HepG2 (cell line): ENCODE results near the gene LDHAL6B. TPM values are rescaled to one million over a fixed set of nuclear protein-coding genes. Genes with fewer than 3 reads are reported as not detected.

Source experiments
- ATAC-seq: fragments of 200-7000 bp; cut with Tn5 transposase; 3 replicates; pipeline ENCODE4 v1.9.1; 2020; ENCODE audit warnings: mild to moderate bottlenecking, moderate library complexity
- BruUV-seq: library from RNA; stranded (reverse); fragments of 400-500 nt; replicated peaks from 2 replicates; lab custom pipeline; 2021; lab: Mats Ljungman, UMichigan
- CTCF ChIA-PET: fragments of 300-600 bp; formaldehyde crosslinking; extraction: SDS; loops from one replicate; lab custom pipeline; 2021; ENCODE audit warnings: low total read pairs, inconsistent platforms, low intra/inter-chr PET ratio; lab: Yijun Ruan, JAX
- POLR2A ChIA-PET: fragments of 350-600 bp; sonication (Branson Sonifier 250); formaldehyde crosslinking; loops from one replicate; lab custom pipeline; 2020; ENCODE audit warnings: antibody characterized with exemption, inconsistent platforms; lab: Yijun Ruan, JAX
- DNase-seq: peaks from one replicate; pipeline ENCODE4 v3.0.0-alpha.2; 2015; ENCODE audit warnings: low spot score
- FAIRE-seq: peaks from 3 replicates; lab custom pipeline; 2011; peaks lifted over from hg19 to GRCh38; lab: Jason Lieb, UNC
- H2AFZ ChIP-seq: one replicate; pipeline ENCODE4 v1.6.1; 2011; ENCODE audit warnings: low read length, inconsistent platforms
- H3K27ac ChIP-seq: fragments of 300-600 bp; 3 replicates; pipeline ENCODE4 v1.8.0; 2011; ENCODE audit warnings: mixed run types, mild to moderate bottlenecking, mixed read lengths, low read length, inconsistent platforms; ENCODE audit not compliant: insufficient read depth; ENCODE audit errors: extremely low read length
- H3K27me3 ChIP-seq, 2 experiments: fragments of 200-600 bp in 1 of 2; 2 replicates in 1 of 2; 3 replicates in 1 of 2; pipeline versions ENCODE4 v1.6.0 to v1.8.0; 2011; ENCODE audit warnings: low read length in 2 of 2, mild to moderate bottlenecking in 2 of 2, moderate library complexity in 2 of 2, inconsistent platforms in 1 of 2; ENCODE audit not compliant: insufficient read depth in 2 of 2, control insufficient read depth in 1 of 2
- H3K36me3 ChIP-seq, 2 experiments: fragments of 200-600 bp in 1 of 2; replicated peaks in 1 of 2; 2 replicates in 1 of 2; 3 replicates in 1 of 2; pipeline versions ENCODE4 v1.5.1 to v1.8.0; 2011; ENCODE audit warnings: low read length in 2 of 2, inconsistent platforms in 1 of 2; ENCODE audit not compliant: insufficient read depth in 2 of 2, control insufficient read depth in 1 of 2
- H3K4me1 ChIP-seq: 2 replicates; pipeline ENCODE4 v1.5.1; 2012; ENCODE audit warnings: low read length, inconsistent platforms; ENCODE audit not compliant: insufficient read depth
- H3K4me2 ChIP-seq: 2 replicates; pipeline ENCODE4 v1.6.0; 2011; ENCODE audit warnings: low read depth, low read length, inconsistent platforms
- H3K4me3 ChIP-seq, 3 experiments: fragments of 200-600 bp in 1 of 3; sonication (generic), shearing (Covaris generic) in 1 of 3; replicated peaks in 1 of 3; 2 replicates each; pipeline ENCODE4 v1.5.1; 2011 to 2016; ENCODE audit warnings: low read length in 3 of 3, inconsistent platforms in 2 of 3, low read depth in 2 of 3, mild to moderate bottlenecking in 2 of 3, control low read depth in 1 of 3, mixed read lengths in 1 of 3; ENCODE audit not compliant: insufficient read depth in 1 of 3
- H3K79me2 ChIP-seq: one replicate; pipeline ENCODE4 v1.6.1; 2011; ENCODE audit warnings: low read length, inconsistent platforms; ENCODE audit not compliant: insufficient read depth
- H3K9ac ChIP-seq: 2 replicates; pipeline ENCODE4 v1.6.0; 2011; ENCODE audit warnings: mild to moderate bottlenecking, low read depth, low read length, inconsistent platforms; ENCODE audit not compliant: insufficient read depth
- H3K9me3 ChIP-seq: 2 replicates; pipeline ENCODE4 v1.5.1; 2012; ENCODE audit warnings: mild to moderate bottlenecking, low read length
- H4K20me1 ChIP-seq: 2 replicates; pipeline ENCODE4 v1.6.0; 2011; ENCODE audit warnings: inconsistent platforms, mild to moderate bottlenecking, low read length, moderate library complexity; ENCODE audit not compliant: insufficient read depth
- CTCF ChIP-seq: sonication (generic); formaldehyde crosslinking; IDR thresholded peaks from 2 replicates; pipeline ENCODE4 v1.5.0; 2020; ENCODE audit warnings: mild to moderate bottlenecking, missing genetic modification reagents, moderate library complexity
- E2F5 ChIP-seq: sonication (generic); formaldehyde crosslinking; conservative IDR thresholded peaks from 2 replicates; pipeline ENCODE4 v1.4.0; 2020; ENCODE audit warnings: missing genetic modification reagents
- HIC2 ChIP-seq: sonication (generic); formaldehyde crosslinking; IDR thresholded peaks from 2 replicates; pipeline ENCODE4 v1.9.0; 2022; ENCODE audit warnings: low read depth, missing genetic modification reagents
- MATR3 ChIP-seq: sonication (generic); formaldehyde crosslinking; IDR thresholded peaks from 2 replicates; pipeline ENCODE4 v1.4.0; 2020; ENCODE audit warnings: missing genetic modification reagents
- REPIN1 ChIP-seq: sonication (generic); formaldehyde crosslinking; IDR thresholded peaks from 2 replicates; pipeline ENCODE4 v1.8.0; 2022; ENCODE audit warnings: missing genetic modification reagents, low read depth, mild to moderate bottlenecking, borderline replicate concordance
- REXO4 ChIP-seq: sonication (generic); formaldehyde crosslinking; IDR thresholded peaks from 2 replicates; pipeline ENCODE4 v1.8.0; 2022; ENCODE audit warnings: missing genetic modification reagents, mild to moderate bottlenecking, borderline replicate concordance
- SMC3 ChIP-seq: IDR thresholded peaks from 2 replicates; pipeline ENCODE4 v1.6.1; 2011; ENCODE audit warnings: low read length, improper control_type of control experiment
- STAG1 ChIP-seq: sonication (generic); formaldehyde crosslinking; IDR thresholded peaks from 2 replicates; pipeline ENCODE4 v1.4.0; 2020; ENCODE audit warnings: missing genetic modification reagents
- YEATS2 ChIP-seq: sonication (generic); formaldehyde crosslinking; IDR thresholded peaks from 2 replicates; pipeline ENCODE4 v1.4.0; 2020; ENCODE audit warnings: missing genetic modification reagents, borderline replicate concordance
- ZMYM3 ChIP-seq: sonication (generic); formaldehyde crosslinking; IDR thresholded peaks from 2 replicates; pipeline ENCODE4 v1.5.1; 2020; ENCODE audit warnings: mild to moderate bottlenecking, missing genetic modification reagents
- ZNF121 ChIP-seq: sonication (generic); formaldehyde crosslinking; IDR thresholded peaks from 2 replicates; pipeline ENCODE4 v1.5.0; 2020; ENCODE audit warnings: mild to moderate bottlenecking, missing genetic modification reagents
- ZNF143 ChIP-seq: sonication (generic); formaldehyde crosslinking; IDR thresholded peaks from 2 replicates; pipeline ENCODE4 v1.4.0; 2020; ENCODE audit warnings: missing genetic modification reagents
- ZNF3 ChIP-seq: IDR thresholded peaks from 2 replicates; pipeline ENCODE4 v1.7.0; 2017; ENCODE audit warnings: inconsistent platforms
- ZNF33A ChIP-seq: sonication (generic); formaldehyde crosslinking; IDR thresholded peaks from 2 replicates; pipeline ENCODE4 v1.5.1; 2020; ENCODE audit warnings: missing genetic modification reagents, mild to moderate bottlenecking, moderate library complexity, borderline replicate concordance
- ZNF468 ChIP-seq: sonication (generic); formaldehyde crosslinking; IDR thresholded peaks from 2 replicates; pipeline ENCODE4 v1.8.0; 2022; ENCODE audit warnings: mild to moderate bottlenecking, moderate library complexity, missing genetic modification reagents
- ZNF691 ChIP-seq: sonication (generic); formaldehyde crosslinking; IDR thresholded peaks from 2 replicates; pipeline ENCODE4 v1.4.0; 2020; ENCODE audit warnings: missing genetic modification reagents, low read depth, mild to moderate bottlenecking, borderline replicate concordance
- ZNF713 ChIP-seq: sonication (generic); formaldehyde crosslinking; IDR thresholded peaks from 2 replicates; pipeline ENCODE4 v1.4.0; 2020; ENCODE audit warnings: mild to moderate bottlenecking, missing genetic modification reagents
- WGBS: methylation state at CpG from one replicate; pipeline ENCODE4 v1.1.6; 2017; ENCODE audit warnings: low lambda C conversion rate; 5-methylcytosine and 5-hydroxymethylcytosine counted together
- in situ Hi-C: cut with HindIII; loops from 2 replicates; pipeline ENCODE4 v1.10.0; 2017; ENCODE audit warnings: low pct_unique_long_range_greater_than_20kb; ENCODE audit not compliant: extremely low pct_ligation_motif_present
- intact Hi-C: fragments of 100-400 bp; cut with micrococcal nuclease; formaldehyde crosslinking; loops from one replicate; pipeline ENCODE4 v1.10.0; 2022; ENCODE audit not compliant: unreplicated experiment
- polyA plus RNA-seq, 8 experiments: library from polyadenylated mRNA; depleted of rRNA in 3 of 8; stranded (reverse) in 7 of 8; unstranded in 1 of 8; fragments of >200 nt; fragmentation: Illumina TruSeq in 4 of 8; extraction: Trizol in 4 of 8; gene quantifications; 2 replicates each; pipeline versions ENCODE4 v1.2.1 to v1.2.3, GENCODE V29; 2011 to 2016; ENCODE audit warnings: low read depth in 4 of 8, missing spikeins in 1 of 8, mixed read lengths in 1 of 8; ENCODE audit not compliant: insufficient read depth in 1 of 8
- total RNA-seq, 5 experiments: library from RNA; depleted of rRNA; stranded (reverse); fragments of >200 nt; fragmentation: Illumina TruSeq; extraction: Trizol; gene quantifications; 2 replicates each; pipeline ENCODE4 v1.2.3, GENCODE V29; 2016; ENCODE audit warnings: low read depth in 1 of 5

The LDHAL6B gene
- total and polyA plus RNA-seq, 2 of the 13 experiments (the other 11 are each of a cell fraction or from before 2014, with no cell fraction given), result not detected

GRCh38 chr15:59159210-59159609 lies 47.4 kb upstream of the LDHAL6B start (continued):
- no peak for TF ChIP-seq E2F5 (CRISPR knock-in tag)
- no peak for TF ChIP-seq MATR3 (CRISPR knock-in tag)
- no peak for TF ChIP-seq SMC3
- TF ChIP-seq YEATS2, result no peak
- no peak for TF ChIP-seq REPIN1 (CRISPR knock-in tag)
- TF ChIP-seq REXO4 (CRISPR knock-in tag), result no peak
- TF ChIP-seq ZNF468 (CRISPR knock-in tag), result no peak
- TF ChIP-seq ZNF713, result no peak
- no peak for TF ChIP-seq ZNF121 (CRISPR knock-in tag)

- no peak overlapping the region for H3K4me2 ChIP-seq
- H3K9me3 ChIP-seq, result no peaks in the 10 kb centered on the region
- BruUV-seq, result no TSS peak
- H3K27ac ChIP-seq, result no peak overlapping the region
- intact Hi-C loops (loop anchor here (1.0 kb wide), 1 partner anchor 332 kb away; no protein-coding TSS in a partner anchor), in situ Hi-C loops (loop anchor here (10.0 kb wide), 1 partner anchor 254 kb away; no protein-coding TSS in a partner anchor)
- H2AFZ ChIP-seq, result no peak overlapping the region
- no peaks in the 10 kb centered on the region for H3K79me2 ChIP-seq
- ATAC-seq (peak; percentile 87), FAIRE-seq (no peak), DNase-seq (peak; percentile 25)
- H3K4me1 ChIP-seq, result peaks cover 11% of the 10 kb centered on the region
- H3K9ac ChIP-seq, result no peak overlapping the region
- no peaks in the 10 kb centered on the region for H3K27me3 ChIP-seq
- 94% methylated on average over 23 of the region's 23 CpGs for WGBS
- ChIA-PET CTCF (interaction anchor here (1.6 to 2.6 kb wide), 2 partner anchors 332 to 341 kb away, joined by 4 to 18 read pairs; no protein-coding TSS in a partner anchor), POLR2A (no interaction called here)
- peaks cover 8 to 43% of the 10 kb centered on the region in 2 experiments for H3K36me3 ChIP-seq
- no peak overlapping the region for H3K4me3 ChIP-seq
- no peaks in the 10 kb centered on the region for H4K20me1 ChIP-seq
- TF ChIP-seq ZMYM3 (CRISPR knock-in tag), result no peak
- TF ChIP-seq HIC2 (CRISPR knock-in tag), result no peak
- TF ChIP-seq ZNF33A (CRISPR knock-in tag), result no peak
- TF ChIP-seq CTCF, result peak; percentile 75
- peak; percentile 50 for TF ChIP-seq SMC3
- peak; percentile 89 for TF ChIP-seq STAG1
- TF ChIP-seq ZNF143 (CRISPR knock-in tag), result no peak
- no peak for TF ChIP-seq ZNF691 (CRISPR knock-in tag)
- no peak for TF ChIP-seq ZNF3 (CRISPR knock-in tag)
Observed at GRCh38 chr15:59160880-59161593, 45.6 kb upstream of the LDHAL6B start.
